Medulla oblongata (tissue), 1 donor: ENCODE results near the gene SIPA1.
"Not testable (repeated sequence)": the region's sequence is repeated elsewhere in the genome, so short reads cannot be mapped to it uniquely, and the experiment has no call there.

Source experiments
- DNase-seq: peaks from one replicate; pipeline ENCODE4 v3.0.0-alpha.2; 2015; ENCODE audit errors: extremely low spot score

Gene SIPA1

GRCh38 chr11:65623852-65624616 is 13.9 kb upstream of the SIPA1 start:
- no peak for DNase-seq

GRCh38 chr11:65624931-65625627 is 12.8 kb upstream of the SIPA1 start:
- DNase-seq = no peak

DNA sequence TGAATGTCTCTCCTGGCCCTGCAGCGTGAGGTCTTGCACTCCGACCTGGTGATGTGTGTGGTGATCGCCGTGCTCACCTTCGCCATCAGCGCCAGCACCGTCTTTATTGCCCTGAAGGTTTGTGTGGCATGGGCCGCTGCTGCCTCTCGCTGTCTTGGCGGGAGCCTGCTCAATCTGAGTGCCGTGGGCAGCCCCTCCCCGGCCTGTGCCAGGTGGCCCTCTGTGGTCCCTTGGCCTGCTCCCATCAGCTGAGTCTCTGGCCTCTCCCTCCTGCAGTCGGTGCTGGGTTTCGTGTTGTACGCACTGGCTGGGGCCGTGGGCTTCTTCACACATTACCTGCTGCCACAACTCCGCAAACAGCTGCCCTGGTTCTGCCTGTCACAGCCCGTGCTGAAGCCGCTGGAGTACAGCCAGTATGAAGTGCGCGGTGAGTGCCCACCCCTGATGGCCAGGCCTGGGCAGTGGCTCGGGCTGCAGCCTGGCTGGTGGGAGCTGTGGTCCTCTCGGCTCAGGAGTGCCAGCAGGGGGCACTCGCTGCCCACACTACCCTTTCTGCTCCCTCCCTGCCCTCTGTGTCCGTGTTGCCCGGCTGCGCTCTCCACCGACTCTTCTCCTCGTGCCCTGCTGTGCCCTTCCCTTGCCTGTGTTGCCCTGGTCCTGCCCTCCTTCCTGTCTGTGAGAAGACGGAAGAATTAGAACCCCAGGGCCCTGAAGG is 12.1 kb upstream of the SIPA1 start:
- DNase-seq = peak; percentile 83

DNA sequence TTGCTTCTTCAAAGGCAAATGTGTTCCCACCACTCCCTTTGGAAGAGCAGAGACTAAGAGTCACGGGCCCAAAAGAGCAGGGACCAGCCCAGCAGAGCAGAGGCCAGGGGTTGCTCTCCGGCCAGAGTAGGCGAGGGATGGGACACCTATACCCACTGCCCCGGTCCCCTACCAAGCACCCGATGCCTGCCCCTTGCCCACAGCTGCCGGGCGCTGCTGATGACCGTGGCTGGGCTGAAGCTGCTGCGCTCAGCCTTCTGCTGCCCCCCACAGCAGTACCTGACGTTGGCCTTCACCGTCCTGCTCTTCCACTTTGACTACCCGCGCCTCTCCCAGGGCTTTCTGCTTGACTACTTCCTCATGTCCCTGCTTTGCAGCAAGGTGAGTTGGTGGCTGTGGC is 10.7 kb upstream of the SIPA1 start:
- no peak for DNase-seq

DNA sequence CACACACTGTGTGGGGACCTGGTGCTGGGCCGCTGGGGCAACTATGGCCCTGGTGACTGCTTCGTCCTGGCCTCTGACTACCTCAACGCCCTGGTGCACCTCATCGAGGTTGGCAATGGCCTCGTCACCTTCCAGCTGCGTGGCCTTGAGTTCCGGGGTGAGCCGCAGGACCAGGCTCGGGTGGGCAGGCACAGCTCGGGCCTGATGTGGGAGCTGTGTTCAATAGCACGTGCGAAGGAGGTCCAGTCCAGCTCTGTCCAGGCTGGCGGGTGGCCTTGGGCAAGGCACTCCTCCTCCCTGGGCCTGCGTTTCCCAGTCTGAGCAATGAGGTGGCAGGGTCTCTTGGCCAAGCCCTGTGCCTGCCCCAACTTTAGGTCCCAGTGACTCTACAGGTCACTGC is 8.3 kb upstream of the SIPA1 start:
- no peak for DNase-seq

GRCh38 chr11:65630215-65630614 is 7.7 kb upstream of the SIPA1 start:
- DNase-seq = no peak

- DNase-seq = no peak
These were observed 4.4 kb upstream of the SIPA1 start for GRCh38 chr11:65633390-65634108.

DNA sequence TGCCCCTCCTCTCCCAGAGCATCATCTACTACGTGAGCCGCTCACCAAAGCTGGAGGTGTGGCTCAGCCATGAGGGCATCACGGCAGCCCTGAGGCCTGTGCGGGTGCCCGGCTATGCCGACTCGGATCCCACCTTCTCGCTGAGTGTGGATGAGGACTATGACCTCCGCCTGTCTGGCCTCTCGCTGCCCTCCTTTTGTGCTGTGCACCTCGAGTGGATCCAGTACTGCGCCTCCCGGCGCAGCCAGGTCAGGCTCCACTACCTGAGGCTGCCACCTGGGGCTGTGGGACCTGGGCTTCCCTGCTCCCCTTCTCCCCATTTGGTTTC is 3.8 kb upstream of the SIPA1 start:
- DNase-seq = no peak

DNA sequence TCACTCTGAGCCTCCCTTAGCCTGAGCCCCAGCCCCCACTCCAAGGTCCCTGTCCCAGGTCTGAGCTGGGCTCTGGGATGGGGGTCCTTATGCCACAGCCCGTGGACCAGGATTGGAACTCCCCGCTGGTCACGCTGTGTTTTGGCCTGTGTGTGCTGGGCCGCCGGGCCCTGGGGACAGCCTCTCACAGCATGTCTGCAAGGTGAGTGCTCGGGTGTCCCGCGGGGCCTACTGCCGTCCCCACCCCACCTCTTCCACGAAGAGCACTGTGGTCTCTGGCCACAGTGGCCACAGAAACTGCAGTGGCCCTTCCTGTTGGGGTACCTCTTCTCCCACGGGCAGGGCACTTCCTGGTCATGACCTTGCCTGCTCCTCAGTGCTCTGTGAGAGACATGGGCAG is 3.5 kb upstream of the SIPA1 start:
- DNase-seq = no peak

DNA sequence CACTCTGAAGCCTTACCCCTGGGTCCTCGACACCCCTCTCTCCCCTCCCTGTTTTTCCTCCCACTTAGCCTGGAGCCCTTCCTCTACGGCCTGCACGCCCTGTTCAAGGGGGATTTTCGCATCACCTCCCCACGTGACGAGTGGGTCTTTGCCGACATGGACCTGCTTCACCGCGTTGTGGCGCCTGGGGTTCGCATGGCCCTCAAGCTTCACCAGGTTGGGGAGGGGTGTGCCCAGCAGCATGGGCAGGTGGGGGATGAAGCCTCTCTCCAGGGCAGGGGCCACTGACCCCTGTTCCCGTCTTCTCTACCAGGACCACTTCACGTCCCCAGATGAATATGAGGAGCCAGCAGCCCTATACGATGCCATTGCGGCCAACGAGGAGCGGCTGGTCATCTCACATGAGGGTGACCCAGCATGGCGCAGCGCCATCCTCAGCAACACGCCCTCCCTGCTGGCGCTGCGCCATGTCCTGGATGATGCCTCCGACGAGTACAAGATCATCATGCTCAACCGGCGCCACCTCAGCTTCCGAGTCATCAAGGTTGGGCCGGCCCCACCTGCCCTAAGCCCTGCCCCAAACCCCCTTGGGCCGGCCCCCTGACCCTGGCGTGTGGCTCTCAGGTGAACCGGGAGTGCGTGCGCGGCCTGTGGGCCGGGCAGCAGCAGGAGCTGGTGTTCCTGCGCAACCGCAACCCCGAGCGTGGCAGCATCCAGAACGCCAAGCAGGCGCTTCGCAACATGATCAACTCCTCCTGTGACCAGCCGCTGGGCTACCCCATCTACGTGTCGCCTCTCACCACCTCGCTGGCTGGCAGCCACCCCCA is 2.8 kb upstream of the SIPA1 start:
- no peak for DNase-seq

DNA sequence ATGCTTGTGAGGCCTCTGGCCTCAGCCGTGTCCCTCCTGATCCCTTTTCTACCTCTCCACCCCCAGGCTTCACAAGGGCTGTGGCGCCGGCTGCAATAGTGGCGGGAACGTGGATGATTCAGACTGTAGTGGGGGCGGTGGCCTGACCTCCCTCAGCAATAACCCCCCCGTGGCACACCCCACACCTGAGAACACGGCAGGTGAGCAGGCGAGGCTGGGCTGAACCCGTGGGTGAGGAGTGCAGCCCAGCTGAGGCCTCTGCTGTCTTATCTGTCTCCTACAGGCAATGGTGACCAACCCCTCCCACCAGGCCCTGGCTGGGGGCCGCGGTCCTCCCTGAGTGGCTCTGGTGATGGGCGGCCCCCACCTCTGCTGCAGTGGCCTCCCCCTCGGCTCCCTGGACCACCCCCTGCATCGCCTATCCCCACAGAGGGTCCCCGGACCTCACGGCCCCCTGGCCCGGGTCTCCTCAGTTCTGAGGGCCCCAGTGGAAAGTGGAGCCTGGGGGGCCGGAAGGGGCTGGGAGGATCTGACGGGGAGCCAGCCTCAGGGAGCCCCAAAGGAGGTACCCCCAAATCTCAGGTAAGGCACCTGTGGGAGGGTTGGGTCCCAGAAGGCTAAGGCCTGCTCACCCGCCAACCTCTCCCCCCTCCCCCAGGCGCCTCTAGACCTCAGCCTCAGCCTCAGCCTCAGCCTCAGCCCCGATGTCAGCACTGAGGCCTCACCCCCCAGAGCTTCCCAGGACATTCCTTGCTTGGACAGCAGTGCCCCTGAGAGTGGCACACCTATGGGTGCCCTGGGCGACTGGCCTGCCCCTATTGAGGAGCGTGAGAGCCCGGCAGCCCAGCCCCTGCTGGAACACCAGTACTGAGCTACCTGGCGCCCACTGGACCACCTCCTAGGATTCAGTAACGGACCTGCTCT is 1.5 kb upstream of the SIPA1 start:
- no peak for DNase-seq

DNA sequence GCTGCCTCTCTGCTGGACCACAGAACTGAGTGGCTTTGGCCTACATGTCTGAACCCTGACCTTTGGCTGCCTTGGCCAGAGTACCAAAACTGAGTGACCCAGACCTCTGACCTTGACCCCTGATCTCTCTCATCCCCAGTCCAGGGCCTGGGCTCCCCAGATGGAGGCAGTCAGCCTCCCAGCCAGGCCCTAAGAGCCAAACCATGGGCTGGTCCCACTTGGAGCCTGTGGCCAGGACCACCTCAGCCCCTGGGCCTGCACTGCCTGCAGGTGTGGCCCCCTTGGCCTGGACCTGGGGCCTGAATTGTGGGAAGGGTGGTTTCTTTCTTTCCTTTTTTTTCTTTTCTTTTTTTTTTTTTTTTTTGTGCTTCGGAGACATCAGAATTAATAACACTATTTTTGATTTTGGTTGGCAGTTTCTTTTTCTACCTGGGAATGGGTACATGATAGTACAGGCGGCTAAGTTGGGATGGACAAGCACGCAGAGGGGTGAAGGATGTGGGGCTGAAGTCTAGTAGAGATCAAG is 806 bp upstream of the SIPA1 start:
- DNase-seq = no peak

DNA sequence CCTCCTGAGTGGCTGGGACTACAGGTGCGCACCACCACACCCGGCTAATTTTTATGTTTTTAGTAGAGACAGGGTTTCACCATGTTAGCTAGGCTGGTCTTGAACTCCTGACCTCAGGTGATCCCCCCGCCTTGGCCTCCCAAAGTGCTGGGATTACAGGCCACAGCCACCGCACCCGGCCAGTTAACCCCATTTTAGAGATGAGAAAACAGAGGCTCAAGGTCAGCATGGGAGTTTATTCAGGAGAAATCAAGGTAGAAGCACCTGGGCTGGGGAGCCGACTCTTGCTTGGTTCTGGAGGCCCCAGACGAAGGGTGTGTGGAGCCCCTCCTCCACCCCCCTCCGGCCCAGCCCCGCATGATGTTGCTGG is 1.3 kb downstream of the SIPA1 start:
- DNase-seq = not testable (repeated sequence)

DNA sequence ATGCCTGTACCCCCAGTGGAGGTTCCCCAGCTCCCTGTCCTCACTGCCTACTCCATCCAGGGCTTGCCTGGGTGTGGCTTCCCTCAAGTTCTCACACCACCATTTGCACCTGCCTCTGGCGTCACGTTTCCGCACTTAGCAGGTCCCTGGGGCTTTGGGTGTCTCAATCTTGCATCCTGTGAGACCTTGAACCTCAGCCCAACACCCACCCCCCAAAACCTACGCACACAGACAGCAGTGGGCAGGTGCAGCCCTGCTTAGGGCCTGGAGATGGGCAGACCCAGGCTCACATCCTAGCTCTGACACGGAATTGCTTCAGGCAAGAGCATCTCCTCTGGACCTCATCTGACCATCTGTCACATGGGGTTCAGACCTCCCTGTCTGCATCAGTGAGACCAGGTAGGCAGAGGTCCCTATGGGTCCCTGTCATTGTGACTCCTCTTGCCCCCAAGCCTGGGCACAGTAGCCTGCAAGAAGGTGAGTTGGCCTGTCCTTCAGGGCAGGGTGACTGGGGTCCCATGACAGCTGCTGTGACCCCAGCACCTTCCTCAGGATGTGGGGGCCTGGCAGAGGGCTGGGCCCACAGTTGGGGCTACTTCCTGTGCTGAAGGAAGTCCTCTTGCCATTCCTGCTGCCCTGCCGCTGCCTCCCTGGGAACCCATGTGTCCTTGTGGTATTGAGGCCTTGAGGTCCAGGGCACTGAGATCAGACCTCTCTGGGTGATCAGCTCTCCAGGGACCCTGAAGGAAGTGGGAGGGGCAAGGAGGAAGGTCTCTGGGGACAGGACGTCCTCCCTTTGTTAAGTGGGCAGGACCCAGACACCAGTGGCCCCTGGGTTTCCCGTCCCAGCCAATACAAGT is 2.0 kb downstream of the SIPA1 start:
- peak; percentile 61 for DNase-seq

DNA sequence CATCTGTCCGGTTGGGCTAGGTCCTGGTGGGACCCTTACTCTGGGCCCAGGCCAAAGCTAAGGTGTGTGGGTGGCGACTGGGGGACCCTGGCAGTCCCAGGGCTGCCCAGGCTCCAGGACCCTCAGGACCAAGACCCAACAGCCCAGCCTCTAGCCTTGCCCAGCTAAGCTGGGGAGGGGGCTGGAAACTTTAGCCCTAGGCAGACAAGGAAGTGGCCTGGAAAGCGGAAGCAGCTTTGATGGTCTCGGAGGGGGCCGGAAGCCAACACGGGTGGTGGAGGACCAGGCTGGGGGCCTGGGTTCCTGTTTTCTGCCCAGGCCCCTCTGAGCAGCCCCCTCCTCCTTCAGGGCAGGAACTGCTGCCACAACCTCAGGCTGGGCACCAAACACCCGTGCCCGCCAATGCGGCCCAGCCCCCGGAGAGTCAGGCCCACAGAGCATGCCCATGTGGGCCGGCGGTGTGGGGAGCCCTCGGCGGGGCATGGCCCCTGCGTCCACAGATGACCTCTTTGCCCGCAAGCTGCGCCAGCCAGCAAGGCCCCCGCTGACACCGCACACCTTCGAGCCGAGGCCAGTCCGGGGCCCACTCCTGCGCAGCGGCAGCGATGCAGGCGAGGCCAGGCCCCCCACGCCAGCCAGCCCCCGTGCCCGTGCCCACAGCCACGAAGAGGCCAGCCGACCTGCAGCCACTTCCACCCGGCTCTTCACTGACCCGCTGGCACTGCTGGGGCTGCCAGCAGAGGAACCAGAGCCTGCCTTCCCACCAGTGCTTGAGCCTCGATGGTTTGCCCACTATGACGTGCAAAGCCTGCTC is 2.8 kb downstream of the SIPA1 start:
- DNase-seq = peak; percentile 81

GRCh38 chr11:65641297-65642013 is 3.6 kb downstream of the SIPA1 start:
- DNase-seq = no peak

- DNase-seq = no peak
These were observed 4.2 kb downstream of the SIPA1 start for GRCh38 chr11:65642014-65642671.
